H1 (cell line): Measurements from ENCODE around the gene TMEM135.

Experiments used
- BCL11A ChIP-seq, 2 experiments: IDR thresholded peaks; one replicate each; pipeline ENCODE4 v1.6.1; 2011; ENCODE audit warnings: low read depth in 2 of 2, low read length in 2 of 2, mild to moderate bottlenecking in 2 of 2
- CHD1 ChIP-seq: IDR thresholded peaks from 2 replicates; pipeline ENCODE4 v1.6.1; 2012; ENCODE audit warnings: low read depth, low read length, improper control_type of control experiment
- HDAC6 ChIP-seq: IDR thresholded peaks from one replicate; pipeline ENCODE4 v1.7.1; 2012; ENCODE audit warnings: low read depth, mild to moderate bottlenecking, inconsistent platforms, low read length, moderate library complexity
- RAD21 ChIP-seq, 2 experiments: IDR thresholded peaks in 1 of 2; conservative IDR thresholded peaks in 1 of 2; 2 replicates each; pipeline ENCODE4 v1.6.1; 2011; ENCODE audit warnings: low read depth in 2 of 2, low read length in 2 of 2, improper control_type of control experiment in 1 of 2, inconsistent platforms in 1 of 2, mild to moderate bottlenecking in 1 of 2, moderate library complexity in 1 of 2
- SIX5 ChIP-seq: IDR thresholded peaks from 2 replicates; pipeline ENCODE4 v1.6.1; 2011; ENCODE audit warnings: mild to moderate bottlenecking, low read depth, low read length
- SUZ12 ChIP-seq: fragments of 200-600 bp; sonication (generic); IDR thresholded peaks from 2 replicates; pipeline ENCODE4 v1.6.1; 2012; ENCODE audit warnings: mild to moderate bottlenecking, inconsistent platforms, low read length, moderate library complexity, mixed read lengths
- TAF1 ChIP-seq: IDR thresholded peaks from 2 replicates; pipeline ENCODE4 v1.6.1; 2011; ENCODE audit warnings: mild to moderate bottlenecking, low read depth, low read length
- TF ChIP-seq, protein P1 (sequence below), 3 experiments: IDR thresholded peaks; 1 replicate in 2 of 3; 2 replicates in 1 of 3; pipeline versions ENCODE4 v1.5.1 to v1.6.1; 2011; ENCODE audit warnings: low read length in 3 of 3, mild to moderate bottlenecking in 3 of 3, inconsistent platforms in 2 of 3, low read depth in 1 of 3, moderate library complexity in 1 of 3; ENCODE audit not compliant: insufficient read depth in 1 of 3; ENCODE audit errors: control extremely low read depth in 1 of 3

DNA sequence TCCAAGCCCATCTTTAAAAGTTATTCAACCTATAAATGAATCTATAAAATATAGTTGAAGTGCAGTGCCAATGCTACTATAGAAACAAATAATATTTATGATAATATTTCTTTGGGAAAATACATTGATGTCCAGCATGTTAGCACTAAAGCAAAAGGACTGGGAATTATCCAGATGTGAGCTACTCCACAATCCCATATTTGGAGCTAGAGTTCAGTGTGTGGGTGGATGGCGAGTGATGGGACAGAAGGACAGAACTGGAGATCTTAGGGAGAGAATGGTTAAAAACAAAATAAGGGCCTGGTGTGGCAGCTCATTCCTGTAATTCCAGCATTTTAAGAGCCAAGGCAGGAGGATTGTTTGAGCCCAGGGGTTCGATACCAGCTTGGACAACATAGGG is 216.8 kb downstream of the TMEM135 start:
- TF ChIP-seq, protein P1, sequence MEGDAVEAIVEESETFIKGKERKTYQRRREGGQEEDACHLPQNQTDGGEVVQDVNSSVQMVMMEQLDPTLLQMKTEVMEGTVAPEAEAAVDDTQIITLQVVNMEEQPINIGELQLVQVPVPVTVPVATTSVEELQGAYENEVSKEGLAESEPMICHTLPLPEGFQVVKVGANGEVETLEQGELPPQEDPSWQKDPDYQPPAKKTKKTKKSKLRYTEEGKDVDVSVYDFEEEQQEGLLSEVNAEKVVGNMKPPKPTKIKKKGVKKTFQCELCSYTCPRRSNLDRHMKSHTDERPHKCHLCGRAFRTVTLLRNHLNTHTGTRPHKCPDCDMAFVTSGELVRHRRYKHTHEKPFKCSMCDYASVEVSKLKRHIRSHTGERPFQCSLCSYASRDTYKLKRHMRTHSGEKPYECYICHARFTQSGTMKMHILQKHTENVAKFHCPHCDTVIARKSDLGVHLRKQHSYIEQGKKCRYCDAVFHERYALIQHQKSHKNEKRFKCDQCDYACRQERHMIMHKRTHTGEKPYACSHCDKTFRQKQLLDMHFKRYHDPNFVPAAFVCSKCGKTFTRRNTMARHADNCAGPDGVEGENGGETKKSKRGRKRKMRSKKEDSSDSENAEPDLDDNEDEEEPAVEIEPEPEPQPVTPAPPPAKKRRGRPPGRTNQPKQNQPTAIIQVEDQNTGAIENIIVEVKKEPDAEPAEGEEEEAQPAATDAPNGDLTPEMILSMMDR (IDR thresholded peaks at IDR 0.05; ENCODE audit: control extremely low read depth in 1 of 3, insufficient read depth in 1 of 3, low read depth in 1 of 3, low read length in 3 of 3) = no peak
- TF ChIP-seq HDAC6 = no peak
- TF ChIP-seq SIX5 = no peak
- TF ChIP-seq TAF1 = no peak
- no peak for TF ChIP-seq RAD21 (IDR thresholded peaks at IDR 0.05 in 1 of 2, conservative IDR thresholded peaks at IDR 0.05 in 1 of 2; ENCODE audit: low read depth in 2 of 2, low read length in 2 of 2)
- TF ChIP-seq CHD1 = no peak
- TF ChIP-seq SUZ12 = no peak
- no peak for TF ChIP-seq BCL11A (IDR thresholded peaks at IDR 0.05; ENCODE audit: low read depth in 2 of 2, low read length in 2 of 2)
